ENCODE data around the gene ELL2. TPM values are rescaled to one million over a fixed set of nuclear protein-coding genes. Genes with fewer than 3 reads are reported as not detected.

Gene ELL2
- 25.7 and 33.1 TPM in 2 replicates for total RNA-seq
- 27.2 TPM for polyA plus RNA-seq (2012)

DNA sequence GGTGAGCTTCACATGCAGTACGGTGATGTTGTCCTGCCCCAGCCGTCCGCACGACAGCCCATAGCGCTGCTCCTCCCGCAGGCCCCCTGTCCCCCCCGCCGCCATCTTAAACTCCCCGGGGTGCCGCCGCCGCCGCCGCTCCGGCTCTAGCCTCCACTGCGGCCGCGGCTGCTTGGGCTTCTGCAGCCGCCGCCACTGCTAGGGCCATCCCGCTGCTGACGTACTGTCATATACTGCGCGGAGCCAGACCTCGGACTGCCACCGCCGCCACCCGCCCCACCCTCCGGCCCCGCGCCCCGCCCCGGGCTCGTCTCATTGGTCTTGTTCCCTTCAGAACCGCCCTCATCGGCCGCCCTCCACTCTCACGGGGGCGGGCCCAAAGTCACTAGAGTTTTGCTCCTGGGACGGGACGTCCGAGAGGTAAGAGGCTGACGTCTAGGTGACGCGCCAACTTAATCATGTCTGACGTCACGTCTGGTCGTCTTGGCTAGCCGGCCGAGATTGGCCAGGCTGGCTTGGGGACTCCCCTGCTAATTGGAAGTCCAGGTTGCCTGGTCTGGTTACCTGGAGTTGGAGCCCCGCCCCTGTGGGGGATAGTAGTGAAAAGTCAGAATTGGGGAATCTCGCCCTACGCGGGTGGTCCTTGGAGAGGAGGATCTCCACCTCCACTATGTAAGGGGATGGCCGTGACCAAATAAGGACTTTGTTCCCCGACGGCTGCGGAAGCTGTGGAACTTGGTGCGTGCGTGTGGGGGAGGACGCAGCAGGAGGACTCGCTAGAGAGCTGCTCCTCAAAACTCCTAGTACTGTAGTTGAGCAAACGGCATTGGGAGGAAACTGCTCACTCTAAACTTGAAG is at the start of gene ELL2:
TSS of gene ELL2 (minus strand) at position 235 of the 858 bp plus-strand sequence. CDS start at position 105, 130 bp downstream.
- peak; percentile 98 for DNase-seq (ENCODE audit: low read depth)

DNA sequence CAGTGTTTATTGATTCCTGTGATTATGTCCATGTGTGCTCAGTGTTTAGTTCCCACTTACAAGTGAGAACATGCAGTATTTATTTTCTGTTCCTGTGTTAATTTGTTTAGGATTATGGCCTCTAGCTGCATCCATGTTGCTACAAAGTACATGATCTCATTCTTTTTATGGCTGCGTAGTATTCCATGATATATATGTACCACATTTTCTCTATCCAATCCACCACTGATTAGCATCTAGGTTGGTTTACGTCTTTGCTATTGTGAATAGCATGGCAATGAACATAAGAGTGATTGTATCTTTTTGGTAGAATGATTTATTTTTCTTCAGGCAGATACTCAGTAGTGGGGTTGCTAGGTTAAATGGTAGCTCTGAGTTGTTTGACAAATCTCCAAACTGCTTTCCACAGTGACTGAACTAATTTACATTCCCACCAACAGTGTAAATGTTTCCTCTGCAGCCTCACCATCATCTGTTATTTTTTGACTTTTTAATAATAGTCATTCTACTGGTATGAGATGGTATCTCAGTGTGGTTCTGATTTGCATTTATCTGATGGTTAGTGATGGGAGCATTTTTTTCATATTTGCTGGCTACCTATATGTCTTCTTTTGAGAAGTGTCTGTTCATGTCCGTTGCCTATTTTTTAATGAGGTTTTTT is 47.5 kb upstream of the ELL2 start:
- DNase-seq (ENCODE audit: low read depth), result no peak

DNA sequence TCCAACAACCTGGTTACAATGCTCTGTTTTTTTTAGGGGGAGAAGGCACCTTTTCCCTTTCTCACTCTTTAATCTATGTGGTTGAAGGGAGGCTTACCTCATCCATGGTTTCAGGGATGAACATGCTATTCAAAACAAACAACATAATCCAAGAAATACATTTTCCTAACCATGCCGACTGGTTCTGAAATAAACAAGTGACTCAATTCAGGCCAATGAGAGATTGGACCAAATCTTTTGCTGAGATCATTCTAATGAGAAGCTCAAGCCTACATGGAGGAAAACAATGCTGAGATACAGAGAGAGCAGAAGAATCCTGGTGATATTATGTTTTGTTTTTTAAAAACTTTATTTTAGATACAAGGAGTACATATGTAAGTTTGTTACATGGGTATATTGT is 46.8 kb upstream of the ELL2 start:
- no peak for DNase-seq (ENCODE audit: low read depth)

DNA sequence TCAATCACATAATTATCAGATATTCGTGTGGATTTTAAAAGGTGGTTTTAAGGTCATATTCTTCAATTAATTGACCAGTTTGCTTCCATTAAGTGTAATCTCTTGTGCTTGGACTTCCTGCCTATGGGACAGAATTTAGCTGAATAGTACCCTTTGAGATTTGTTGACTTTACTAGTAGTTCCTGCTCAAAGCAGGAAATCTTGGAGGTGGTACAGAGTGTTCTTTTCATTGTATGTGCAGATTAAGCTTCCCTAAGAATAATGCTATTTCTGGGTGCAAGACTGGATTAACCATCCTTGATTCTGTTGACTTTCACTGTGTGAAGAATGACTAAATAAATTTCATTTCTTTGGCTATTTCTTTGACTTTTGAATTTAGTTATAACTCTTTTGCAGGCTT is 45.4 kb upstream of the ELL2 start:
- DNase-seq (ENCODE audit: low read depth), result no peak

DNA sequence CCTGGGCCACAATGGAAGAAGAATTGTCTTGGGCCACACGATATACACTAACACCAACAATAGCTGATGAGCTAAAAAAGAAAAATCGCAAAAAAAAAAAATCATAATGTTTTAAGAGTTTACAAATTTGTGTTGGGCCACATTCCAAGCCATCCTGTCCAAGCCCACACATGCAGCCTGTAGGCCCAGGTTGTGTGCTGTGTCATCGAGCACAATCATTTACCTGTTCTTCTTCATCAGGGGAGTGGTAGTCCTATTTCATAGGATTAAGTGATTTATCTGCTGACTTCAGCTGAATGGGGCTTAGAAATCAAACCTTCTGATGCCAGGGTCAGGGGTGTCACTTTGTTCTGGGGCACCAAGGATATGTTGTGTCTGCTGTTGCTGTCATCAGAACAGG is 44.6 kb upstream of the ELL2 start:
- no peak for DNase-seq (ENCODE audit: low read depth)

DNA sequence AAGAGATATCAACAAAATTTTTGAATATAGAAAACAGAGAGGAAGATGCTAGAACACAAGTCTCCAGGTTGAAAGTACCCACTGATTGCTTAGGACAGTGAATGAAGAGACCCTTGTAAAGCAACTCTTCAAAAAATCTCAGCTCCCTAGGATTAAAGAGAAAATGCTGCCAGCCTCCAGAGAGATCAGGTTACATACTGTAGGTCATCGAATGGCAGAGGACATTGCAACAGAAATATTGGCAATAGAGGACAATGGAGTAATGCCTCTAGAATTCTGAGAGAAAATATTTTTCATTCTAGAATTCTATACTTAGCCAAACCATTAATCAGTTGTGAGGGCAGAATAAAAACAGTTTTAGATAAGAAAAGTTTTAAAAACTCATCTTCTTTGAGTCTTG is 43.1 kb upstream of the ELL2 start:
- no peak for DNase-seq (ENCODE audit: low read depth)

DNA sequence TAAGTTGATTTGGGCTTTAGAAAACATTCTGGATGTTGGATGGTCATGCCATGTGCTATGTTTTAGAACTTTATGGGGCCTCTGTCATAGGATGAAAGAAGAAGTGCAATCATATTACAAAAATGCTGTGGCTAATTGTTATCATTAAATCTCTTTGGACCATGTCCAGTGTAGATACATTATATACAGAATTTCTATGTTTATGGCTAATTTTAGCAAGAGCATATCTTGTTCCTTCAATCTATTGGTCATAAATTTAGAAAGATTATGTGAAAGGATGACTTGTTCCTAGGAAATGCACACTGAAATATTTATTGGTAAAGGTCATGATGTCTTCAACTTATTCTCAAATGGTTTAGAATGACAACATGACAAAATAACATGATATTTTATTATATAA is 42.4 kb upstream of the ELL2 start:
- DNase-seq (ENCODE audit: low read depth), result no peak

DNA sequence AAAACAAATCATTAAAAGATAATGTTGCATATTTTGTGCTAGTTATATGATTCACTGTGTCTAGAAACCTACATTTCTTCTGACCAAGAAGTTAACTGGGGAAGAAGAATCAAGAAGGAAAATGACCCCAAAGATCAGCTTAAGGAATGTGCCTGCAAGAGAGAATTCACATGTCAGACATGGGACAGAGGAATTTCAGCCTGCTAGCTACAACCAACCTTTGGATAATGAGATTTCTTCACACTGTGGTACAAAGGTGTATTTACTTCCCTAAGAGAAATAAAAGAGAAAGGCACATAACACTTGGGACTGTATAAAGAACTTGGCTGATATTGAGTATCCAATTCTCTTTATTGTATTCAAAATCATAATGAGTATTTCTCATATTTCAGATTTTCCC is 39.6 kb upstream of the ELL2 start:
- DNase-seq (ENCODE audit: low read depth), result no peak

DNA sequence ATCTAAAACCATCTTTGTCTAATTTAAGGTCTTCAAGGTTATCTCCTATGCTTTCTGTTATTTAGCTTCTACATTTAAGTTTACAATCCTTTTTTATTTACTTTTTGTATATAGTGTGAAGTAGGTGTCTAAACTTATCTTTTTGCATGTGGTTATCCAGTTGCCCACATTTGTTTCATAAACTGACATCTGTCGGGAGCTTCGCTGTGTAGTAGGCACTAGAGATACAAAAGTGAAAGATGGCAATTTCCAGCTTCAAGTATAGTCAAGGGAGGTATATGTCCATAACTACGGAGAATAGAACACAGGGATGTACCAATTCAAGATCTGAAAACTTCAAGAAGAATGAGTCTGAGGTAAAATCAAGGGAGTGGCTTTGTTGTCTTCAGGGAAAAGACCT is 38.7 kb upstream of the ELL2 start:
- DNase-seq (ENCODE audit: low read depth), result no peak

DNA sequence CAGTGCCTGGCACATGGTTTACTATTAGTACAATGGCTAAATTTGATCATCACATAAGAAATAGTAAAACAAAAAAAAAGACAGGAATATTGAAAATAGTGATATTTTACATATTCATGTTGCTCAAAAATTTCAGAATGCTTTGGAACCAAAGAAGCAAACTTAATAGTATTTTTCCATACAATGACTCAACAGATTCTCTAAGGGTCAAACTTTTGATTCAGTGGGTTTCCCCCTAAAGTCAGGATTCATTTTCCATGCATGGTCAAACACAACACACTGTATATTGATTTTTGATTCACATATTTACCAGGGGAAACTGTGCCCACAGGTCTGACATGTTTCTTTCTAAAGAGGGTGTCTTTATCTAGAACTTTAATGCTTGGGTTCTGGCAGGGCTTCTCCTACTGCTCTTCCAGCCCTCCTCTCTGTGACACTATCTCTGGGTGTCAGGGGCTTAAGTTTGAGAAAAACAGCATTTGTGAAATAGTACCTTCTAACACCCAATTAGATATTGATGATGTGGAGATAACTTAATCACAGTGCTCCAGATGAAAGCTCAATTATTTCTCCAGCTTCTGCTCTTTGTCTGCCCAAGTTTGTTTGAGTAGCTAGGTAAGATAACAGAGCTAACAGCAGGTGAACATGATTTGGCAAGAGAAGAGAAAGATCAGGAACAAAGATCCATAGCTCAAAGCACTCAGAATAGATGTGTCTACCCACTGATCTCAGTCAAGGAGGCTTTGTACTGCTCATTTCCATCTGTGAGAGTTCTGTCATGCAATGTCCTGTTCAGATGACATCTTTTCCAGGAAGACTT is 35.5 kb upstream of the ELL2 start:
- DNase-seq (ENCODE audit: low read depth), result no peak

DNA sequence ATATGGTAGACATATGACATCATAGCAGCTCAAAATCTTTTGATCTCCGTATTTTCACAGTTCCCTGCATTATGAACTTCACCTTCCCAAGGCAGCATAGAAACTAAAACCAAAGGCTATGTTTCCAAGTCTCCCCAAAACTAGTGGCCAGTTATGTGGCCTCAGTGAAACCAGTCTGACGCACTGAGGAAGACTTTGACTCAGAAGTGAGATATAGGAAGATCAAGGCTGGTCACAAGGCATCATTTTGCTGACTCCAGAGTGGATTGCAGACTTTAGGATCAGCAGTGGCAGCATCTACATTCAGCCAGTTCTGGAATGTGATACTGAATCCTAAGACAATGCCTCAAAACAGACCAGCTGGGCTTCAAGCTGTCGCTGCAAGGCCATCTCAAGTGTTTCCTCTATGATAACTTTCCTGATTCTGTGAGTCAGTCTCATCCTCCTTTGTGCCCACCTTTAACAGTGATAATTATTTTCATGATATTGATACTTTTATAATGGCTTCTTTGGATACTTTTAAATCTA is 34.4 kb upstream of the ELL2 start:
- DNase-seq (ENCODE audit: low read depth), result peak; percentile 14

DNA sequence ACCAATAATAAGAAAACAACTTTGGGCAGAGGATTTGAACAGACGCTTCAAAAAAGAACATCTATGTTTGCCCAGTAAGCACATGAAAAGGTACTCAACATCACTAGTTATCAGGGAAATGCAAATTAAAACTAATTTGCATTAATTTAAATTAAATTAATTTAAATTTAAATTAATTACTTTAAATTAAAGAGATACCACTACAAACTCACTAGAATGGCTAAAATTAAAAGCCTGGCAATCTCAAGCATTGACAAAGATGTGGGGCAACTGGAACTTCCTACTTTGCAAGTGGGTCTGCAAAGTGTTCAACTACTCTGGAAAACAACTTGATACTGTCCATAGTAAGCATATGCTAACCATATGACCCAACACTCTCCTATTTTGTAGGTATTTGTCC is 32.1 kb upstream of the ELL2 start:
- no peak for DNase-seq (ENCODE audit: low read depth)

DNA sequence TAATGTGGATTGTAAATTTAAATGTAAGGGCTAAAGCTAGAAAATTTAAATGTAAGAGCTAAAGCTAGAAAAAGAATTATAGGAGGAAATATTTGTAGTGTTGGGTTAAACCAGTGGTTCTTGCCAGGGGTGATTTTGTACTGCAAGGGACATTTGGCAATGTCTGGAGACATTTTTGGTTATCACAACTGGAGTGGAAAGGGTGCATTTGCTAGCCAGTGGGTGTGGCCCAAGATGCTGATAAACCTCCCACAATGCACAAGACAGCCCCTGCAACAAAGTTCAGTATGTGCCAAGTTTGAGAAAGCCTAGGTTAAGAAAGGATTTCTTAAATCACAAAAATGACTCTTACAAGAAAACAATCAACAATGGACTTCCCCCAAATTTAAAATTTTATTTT is 31.6 kb upstream of the ELL2 start:
- no peak for DNase-seq (ENCODE audit: low read depth)

DNA sequence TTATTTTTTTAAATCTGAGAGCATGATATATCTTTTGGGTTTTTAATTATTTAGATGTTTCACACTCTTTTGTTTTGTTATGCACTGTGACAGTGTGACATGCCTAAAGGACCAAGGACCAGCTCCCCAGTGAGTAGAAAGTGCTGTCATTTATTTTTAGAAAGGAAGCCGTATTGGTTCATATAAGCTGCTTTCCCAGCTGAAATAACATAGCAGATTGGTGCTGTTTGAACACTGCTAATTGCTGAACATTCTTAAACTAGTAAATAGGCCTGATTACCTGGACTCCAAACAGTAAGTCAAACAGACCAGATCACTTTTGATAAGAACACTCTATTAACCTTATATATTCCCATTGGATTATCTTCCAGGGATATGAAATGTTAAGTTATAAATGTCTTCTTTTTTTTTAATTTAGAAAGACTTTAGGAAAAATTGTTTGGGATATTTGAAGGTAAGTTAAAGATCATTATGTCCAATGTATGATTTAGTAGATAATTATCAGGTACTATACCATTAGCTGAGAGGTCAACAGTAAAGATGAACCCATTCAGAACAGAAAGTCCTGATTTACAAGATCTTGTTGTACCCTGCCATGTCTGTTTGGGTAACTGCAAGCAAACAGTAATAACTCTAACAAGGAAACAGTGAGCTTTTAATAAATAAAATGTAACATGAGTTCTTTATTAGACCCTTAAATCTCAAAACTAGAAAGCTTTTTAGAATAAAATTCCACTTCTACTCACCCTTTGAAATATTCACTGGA is 27.8 kb upstream of the ELL2 start:
- DNase-seq (ENCODE audit: low read depth), result no peak

DNA sequence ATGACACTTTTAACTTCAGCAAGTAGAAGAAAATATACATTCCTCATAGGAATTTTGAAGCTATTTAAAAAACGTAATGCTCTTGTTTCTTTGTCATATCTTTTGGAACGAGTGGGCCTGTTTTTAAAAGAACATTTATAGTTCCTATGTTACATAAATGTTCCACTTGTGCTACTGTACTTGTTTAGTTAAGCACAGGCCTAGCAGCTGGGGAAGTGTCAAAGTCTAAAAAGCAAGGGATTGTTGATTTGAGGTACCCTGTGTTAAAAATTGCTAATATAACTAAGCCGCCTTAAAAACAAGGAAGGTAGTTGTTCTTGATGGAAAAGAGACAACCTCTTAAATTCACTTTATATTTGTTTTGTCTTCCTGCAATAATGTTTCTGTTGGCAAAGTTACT is 27.2 kb upstream of the ELL2 start:
- no peak for DNase-seq (ENCODE audit: low read depth)

DNA sequence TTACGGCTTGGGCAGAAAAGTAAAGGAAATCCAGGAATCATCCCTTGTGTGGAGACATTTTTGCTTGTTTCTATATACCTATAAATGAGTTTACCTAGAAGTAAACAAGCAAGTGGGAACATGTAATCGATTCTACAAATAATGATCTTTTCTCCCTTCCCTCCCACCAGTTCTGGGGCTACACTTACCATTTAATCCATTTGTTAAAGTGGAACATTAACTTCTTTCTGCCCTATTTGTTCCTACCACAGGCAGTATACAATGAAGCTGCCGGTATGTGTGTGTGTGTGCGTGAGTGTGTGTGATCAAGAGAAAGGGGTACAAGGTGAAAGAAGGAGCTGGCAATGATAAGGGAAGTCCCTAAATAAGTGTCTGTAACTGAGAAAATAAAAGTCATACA is 26.4 kb upstream of the ELL2 start:
- no peak for DNase-seq (ENCODE audit: low read depth)

DNA sequence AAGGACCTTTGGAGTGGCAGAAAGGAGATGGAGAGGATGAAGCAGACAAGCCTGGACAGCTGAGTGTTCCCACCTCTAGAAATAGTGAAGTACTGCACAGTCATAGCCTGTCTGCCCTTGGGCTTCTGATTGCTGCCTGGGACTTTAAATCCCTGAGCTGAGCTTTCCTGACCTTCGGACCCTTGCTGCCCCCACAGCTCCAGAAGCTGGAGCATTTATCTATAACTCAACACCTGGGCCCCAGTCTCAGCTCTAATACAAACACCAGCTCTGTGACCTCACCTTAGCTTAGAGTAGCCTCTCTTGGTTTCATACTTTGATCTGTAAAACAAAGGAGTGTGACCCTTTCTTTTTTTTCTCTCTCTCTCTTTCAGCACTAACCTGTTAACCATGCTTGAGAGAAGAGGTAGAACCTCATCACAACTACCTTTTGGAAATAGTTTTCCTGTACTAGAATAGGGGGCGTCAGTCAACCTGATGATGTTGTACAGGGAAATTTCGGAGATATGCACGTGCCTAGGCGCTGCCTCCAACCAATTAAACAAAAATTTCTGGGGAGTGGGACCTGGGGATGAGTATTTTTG is 25.4 kb upstream of the ELL2 start:
- no peak for DNase-seq (ENCODE audit: low read depth)

DNA sequence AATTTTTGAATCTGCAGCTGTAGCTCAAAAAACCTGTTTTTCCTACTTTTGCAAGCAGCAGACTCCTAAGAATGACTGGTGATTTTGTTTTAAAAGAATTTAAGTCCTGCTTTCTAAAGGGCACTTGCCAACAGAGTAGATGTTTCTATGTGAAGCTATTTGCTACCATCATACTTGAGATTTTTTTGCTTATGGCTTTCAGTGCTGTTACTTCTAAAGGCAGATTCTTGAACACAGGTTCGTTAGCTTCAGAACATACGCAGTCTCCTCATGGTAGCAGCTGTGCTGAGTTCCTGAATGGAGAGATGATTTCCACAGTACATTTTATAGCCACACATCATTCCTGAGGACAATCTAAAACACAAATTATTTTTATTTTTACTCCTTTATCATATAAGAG is 24.4 kb upstream of the ELL2 start:
- DNase-seq (ENCODE audit: low read depth), result no peak

DNA sequence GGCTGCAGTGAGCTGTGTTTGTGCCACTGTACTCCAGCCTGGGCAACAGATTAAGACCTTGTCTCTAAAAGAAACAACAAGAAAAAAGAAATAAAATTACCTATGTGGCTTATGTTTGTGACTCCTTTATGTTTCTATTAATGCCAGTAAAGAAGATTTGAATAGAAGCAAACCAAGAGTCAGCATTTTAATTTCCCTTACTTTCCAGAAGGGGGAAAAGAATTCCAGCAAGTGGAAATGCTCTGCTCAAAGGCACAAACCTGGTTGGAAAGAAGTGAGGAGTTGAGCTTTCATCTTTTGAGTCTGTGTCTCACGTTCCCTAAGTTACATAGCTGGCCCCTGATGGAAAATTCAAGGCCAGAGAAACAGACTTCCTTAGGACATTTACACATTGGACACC is 23.6 kb upstream of the ELL2 start:
- DNase-seq (ENCODE audit: low read depth), result no peak

DNA sequence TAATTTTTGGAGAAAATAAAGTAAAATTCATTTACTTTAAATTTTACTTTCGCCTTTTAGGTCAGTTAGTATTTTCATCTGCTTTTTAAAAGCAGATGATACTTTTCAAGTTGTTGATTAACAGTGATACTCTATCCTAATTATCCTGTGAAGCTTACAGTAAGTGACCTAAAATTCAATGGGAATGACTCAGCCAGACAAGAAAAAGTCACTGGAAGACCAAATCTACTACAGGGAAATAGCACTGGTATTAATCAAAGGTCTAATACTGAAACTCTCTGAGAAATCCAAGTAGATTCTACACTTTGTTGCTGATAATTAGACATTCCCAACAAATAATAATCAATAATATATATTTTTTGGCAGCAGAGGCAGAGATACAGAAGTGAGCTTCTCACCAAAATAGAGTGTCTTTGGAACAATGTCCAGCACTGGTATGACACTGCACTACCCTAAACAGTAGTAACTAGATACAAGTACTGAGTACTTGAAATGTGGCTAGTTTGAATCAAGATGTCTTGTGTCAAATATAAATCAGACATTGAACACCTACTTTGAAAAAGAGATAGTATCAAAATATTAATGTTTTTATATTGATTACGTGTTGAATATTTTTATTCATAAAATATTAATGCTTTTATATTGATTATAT is 22.8 kb upstream of the ELL2 start:
- DNase-seq (ENCODE audit: low read depth), result peak; percentile 18

Measured in myocyte (in vitro differentiated cells).